ENCODE measurements around the gene MTTP.

Gene MTTP

DNA sequence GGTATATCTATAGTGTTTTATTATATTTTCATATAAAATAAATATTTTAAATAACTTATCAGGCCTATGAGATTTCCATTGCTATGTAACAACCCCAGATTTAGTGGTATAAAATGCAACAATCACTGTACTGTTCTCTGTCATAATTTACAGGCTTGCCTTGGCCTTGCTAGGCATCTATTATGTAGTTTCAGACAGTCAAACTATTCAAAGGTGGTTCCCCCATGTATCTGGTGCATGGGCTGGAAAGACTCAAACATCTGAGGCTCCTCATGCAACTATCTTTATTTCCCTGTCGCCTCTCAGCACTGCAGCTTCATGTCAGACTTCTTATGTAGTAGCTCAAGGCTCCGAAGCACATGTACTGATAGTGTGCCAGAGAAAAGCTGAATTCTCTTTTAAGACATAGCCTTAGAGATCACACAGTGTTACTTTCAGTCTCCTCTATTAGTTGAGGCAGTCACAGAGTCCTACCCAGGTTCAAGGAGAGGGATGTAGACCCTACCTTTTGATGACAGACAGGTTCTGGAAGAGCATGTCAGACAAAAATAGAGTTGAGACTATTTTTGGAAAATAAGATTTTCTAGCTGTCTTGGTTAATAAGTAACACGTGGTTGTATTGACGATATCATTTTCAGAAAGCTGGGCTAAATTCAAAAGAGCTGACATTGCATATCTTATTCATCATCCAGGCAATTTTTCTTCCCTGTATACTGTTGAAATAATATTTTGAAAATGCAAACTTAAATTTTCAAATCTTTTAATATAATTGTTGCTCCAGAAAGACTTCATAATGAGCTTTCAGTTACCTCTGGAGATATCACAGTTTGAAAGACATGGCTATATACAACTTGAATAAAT, 19.4 kb downstream of the MTTP start:
- DNase-seq, result no peak

DNA sequence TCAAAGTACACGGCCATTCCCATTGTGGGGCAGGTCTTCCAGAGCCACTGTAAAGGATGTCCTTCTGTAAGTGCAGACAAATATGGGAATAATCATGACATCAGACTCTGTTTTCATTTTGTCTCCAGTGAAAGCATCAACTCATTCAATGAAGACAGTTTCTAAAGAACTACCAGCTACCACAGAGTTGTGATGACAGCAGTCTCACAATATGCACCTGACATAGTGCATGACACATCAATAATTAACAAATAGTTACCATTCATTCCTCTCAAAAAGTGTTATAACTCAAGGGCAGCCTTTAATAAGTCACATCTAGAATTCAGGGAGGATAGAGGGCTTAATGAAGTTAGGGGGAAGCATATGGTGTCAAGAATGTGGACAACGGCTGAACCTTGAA, 20.2 kb downstream of the MTTP start:
- DNase-seq, result no peak

DNA sequence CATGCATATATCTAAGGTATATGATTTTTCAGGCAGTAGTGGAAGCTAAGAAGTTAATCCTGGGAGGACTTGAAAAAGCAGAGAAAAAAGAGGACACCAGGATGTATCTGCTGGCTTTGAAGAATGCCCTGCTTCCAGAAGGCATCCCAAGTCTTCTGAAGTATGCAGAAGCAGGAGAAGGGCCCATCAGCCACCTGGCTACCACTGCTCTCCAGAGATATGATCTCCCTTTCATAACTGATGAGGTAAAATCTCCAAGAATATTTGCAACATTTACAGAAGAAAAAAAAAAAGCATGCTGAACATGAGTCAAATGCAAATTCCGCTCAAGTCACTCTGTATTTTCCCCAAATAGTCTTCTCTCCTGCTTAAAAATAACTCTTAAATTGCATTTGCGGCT, 32.1 kb downstream of the MTTP start:
- DNase-seq, result no peak

- DNase-seq, result no peak
Observed at GRCh38 chr4:99608417-99608816, 33.8 kb downstream of the MTTP start.

GRCh38 chr4:99610605-99611175, 36.1 kb downstream of the MTTP start:
- DNase-seq, result no peak

DNA sequence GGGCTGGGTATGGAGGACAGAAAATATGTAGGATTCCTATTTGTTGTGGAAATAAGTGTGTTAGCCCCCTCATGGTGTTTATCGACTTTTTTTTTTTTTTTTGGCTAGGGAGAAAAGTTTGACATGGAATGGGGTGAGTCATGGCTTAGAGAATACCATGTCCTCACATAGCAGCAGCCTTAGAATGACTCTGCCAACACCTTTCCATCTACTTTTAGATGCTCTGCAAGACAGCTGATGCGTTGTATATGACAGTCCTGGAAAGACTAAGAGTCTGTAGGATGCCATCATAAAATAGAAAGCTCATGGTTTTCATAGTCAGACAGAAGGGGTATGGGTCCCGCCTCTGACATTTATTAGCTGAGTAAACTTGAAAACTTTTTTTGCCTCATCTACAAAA, 37.7 kb downstream of the MTTP start:
- DNase-seq, result no peak

DNA sequence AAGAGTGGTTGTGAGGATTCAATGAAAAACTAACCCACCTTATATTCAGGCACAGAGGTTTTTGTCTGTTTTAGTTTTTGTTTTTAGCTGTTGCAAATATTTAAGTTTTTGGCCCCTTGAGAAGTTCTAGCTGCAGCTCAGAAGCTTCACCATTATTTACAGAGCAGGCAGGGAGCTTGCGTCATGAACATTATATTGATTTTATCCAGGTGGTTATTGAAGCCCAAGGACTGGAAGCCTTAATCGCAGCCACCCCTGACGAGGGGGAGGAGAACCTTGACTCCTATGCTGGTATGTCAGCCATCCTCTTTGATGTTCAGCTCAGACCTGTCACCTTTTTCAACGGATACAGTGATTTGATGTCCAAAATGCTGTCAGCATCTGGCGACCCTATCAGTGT, 38.1 kb downstream of the MTTP start:
- DNase-seq, result no peak

DNA sequence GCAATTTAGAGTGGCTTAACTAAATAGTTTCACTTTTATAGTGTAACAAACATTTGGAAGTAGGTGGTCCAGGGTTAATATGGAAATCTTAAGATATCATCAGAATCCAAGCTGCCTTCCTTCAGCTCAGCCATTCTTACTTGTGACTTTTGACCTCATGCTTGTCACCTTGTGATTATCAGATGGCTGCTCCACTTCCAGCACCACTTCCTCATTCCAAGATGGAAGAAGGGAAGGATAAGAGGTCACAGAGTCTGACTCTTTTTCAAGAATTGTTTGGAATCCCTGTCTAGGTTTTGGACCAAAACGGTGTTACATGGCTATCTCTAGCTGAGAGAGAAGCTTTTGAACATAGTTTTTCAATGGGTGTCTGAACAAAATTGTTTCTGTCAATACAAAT, 39.9 kb downstream of the MTTP start:
- no peak for DNase-seq

DNA sequence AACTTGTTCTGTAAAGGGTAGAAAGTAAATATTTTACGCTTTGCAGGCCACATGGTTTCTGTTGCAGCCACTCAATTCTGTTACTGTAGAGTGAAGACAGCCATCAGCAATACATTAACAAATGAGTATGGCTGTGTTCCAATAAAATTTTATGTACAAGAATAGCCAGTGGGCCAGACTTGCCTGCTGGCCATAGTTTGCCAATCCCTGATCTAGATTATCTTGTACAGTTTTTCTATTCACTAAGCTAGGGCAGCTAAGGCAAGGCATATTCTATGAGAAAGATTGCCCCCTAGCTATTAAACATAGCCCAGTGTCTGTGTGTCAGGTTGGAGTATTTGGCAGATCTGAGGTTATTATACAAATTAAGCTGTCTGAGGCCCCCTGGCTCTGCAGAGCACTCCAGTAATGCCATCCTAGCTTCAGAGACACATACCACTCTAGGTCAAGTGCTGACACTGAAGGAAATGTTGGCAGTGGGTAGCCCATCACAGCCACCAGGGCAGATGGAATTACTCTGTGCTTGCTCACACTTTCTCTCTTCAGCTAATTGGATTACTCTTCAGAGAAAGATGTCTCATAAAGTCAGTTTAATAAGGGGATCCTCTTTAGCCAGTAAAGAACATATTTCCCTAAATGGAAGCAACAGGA, 40.7 kb downstream of the MTTP start:
- no peak for DNase-seq

- DNase-seq, result no peak
Observed at GRCh38 chr4:99617374-99617773, 42.8 kb downstream of the MTTP start.

- DNase-seq, result no peak
Observed at GRCh38 chr4:99622341-99622740, 47.7 kb downstream of the MTTP start.

DNA sequence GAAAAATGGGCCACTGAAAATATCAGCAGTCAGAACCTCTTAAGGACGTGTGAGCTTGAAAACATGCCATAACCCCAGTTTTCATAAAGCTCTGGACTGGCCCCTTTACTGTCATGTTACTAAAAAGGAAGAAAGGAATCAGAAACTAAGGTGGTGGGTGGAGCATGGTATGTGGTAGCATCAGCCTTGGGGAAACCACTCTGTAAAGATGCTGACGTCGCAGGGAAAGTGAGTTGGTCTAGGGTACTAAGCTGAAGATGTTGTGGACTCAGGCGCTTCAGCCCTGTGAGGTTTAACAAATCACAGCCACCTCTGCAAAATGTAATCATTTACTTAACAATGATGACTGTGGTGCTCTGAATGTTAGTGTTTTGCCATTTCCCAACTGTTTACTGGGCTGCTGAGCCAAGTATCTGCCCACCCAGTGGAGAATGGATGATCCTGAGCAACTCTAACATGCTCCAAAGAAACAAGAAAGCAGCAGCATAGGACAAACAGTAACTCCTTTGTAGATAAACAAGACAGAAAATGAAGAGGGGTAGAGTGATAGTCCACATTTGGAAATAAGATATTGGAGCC, 49.6 kb downstream of the MTTP start:
- no peak for DNase-seq

DNA sequence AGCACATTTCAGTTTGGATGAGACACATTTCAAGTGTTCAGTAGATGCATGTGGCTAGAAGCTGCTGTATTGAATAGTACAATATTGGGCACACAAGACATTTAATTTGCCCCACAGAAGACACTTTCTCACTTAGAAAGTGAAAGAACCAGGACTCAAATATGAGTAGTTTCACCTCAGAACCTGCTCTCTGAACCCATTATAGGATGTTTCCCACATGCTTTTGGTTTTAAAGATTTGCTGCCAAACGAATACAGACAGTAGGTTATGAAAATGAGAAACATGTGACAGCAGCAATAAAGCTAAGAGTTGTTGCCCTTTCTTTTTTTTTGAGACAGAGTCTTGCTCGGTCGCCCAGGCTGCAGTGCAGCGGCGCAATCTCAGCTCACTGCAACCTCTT, 50.7 kb downstream of the MTTP start:
- DNase-seq, result no peak

DNA sequence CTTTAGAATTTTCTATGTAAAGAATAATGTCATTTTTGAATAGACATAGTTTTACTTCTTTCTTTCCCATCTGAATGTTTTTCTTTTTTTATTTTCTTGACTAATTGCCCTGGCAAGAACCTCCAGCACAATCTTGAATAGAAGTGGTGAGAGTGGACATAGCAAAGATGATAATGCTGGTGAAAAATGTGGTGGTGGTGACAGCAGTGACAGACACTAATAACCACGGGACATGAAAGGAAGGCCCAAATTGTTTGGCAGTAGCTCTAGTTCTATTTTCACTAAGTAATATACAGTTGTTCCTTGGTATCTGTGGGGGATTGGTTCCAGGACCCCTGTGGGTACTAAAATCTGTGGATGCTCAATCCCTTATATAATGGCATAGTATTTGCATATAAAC, 53.4 kb downstream of the MTTP start:
- DNase-seq, result no peak

DNA sequence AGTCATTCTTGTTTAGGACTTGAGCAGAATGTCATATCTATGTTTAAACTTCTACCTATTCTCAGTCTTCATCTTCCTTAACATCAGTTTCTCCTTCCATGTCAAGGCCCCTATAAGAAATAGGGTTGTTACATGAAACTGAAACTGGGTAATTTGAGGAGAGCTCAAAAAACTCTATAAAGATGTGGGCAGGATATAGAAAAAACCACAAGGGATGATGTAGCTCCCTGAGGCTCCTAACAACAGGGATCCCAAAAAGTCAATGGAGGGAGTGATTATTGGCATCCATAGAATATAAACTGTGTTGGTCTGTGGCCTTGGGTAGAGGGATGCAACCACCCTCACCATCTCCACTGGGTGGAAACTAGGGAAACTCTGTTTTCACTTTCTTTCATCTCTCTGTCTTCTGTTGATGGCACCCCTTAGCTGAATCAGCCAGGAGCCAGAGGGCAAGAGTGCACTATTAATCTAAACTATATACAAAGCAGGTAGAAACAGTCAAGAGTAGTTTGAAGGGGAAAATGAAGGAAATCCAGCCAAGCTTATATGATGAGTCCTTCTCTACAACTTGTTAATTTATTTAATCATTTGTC, 55.4 kb downstream of the MTTP start:
- no peak for DNase-seq

GRCh38 chr4:99630857-99631360, 56.3 kb downstream of the MTTP start:
- no peak for DNase-seq

DNA sequence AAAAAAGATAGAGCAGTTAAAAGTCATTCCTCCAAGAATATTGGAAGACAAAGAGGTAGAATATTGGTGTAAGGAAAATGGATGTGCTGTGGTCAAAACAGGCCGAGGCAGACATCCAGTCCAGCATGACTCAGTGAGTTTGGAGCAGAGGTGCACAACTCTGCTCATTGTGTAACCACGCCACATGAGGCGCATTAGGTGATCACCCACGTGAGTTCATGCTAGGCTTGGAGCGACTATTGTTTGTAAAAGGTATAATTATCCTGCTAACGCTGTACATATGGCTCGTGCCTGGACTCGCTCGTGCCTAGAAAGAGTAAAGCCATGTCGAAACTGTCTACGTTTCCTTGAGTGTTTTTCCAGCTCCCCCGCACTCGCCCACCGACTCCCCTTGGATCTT, 59.1 kb downstream of the MTTP start:
- DNase-seq, result no peak

GRCh38 chr4:99634742-99635360, 60.2 kb downstream of the MTTP start:
- DNase-seq, result no peak

- DNase-seq, result no peak
Observed at GRCh38 chr4:99635601-99636000, 61.0 kb downstream of the MTTP start.

GRCh38 chr4:99636422-99636821, 61.8 kb downstream of the MTTP start:
- DNase-seq, result no peak

DNA sequence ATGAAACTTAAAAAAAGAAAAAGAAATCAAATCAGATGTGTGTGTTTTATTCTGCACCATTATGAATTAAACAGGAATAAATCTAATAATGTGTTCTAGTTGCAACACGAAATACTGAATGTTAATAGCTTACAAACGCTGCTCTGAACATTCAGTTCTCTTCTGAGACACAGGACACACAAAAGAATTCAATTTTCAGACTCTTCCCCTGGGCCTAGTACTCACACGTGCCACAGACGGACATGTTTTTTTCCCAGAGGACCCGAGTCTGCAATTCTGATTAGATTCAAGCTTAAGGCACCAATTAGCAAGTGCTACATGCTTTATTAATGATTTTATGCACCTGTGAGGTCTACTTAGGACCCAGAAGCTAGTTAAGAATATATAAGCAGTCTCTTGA, 62.5 kb downstream of the MTTP start:
- DNase-seq, result no peak

GRCh38 chr4:99640676-99641075, 66.1 kb downstream of the MTTP start:
- DNase-seq, result no peak
